Spinal cord (tissue), 10 donors: Measurements from ENCODE around the gene RCAN2. TPM values are rescaled to one million over a fixed set of nuclear protein-coding genes. Genes with fewer than 3 reads are reported as not detected.

ENCODE experiments used
- DNase-seq, 6 donors: peaks; one replicate each; pipeline versions ENCODE4 v3.0.0 to v3.0.0-alpha.2; 2013 to 2015; ENCODE audit warnings: low spot score in 6 of 6, low read depth in 4 of 6
- H3K27ac ChIP-seq: one replicate; pipeline ENCODE4 v1.5.1; 2013; ENCODE audit warnings: low read depth, low read length, control low read depth
- H3K27me3 ChIP-seq: one replicate; pipeline ENCODE4 v1.6.1; 2013; ENCODE audit warnings: low read length; ENCODE audit not compliant: control insufficient read depth, insufficient read depth
- H3K36me3 ChIP-seq: one replicate; pipeline ENCODE4 v1.6.1; 2013; ENCODE audit warnings: low read length; ENCODE audit not compliant: control insufficient read depth, insufficient read depth
- H3K4me1 ChIP-seq: one replicate; pipeline ENCODE4 v1.6.1; 2013; ENCODE audit warnings: low read length; ENCODE audit not compliant: control insufficient read depth, insufficient read depth
- H3K4me3 ChIP-seq: one replicate; pipeline ENCODE4 v1.5.1; 2013; ENCODE audit warnings: low read depth, low read length, control low read depth
- H3K9me3 ChIP-seq: one replicate; pipeline ENCODE4 v1.6.1; 2013; ENCODE audit warnings: low read length; ENCODE audit not compliant: control insufficient read depth, insufficient read depth
- WGBS: methylation state at CpG from one replicate; pipeline ENCODE4 v1.1.5; 2013; ENCODE audit warnings: missing lambda C conversion rate; ENCODE audit not compliant: insufficient coverage; 5-methylcytosine and 5-hydroxymethylcytosine counted together
- polyA plus RNA-seq, 2 donors: library from polyadenylated mRNA; unstranded; fragments of 120-200 nt; gene quantifications; one replicate each; pipeline ENCODE4 v1.2.1, GENCODE V29; 2013; ENCODE audit not compliant: insufficient read length in 2 of 2
- total RNA-seq, 2 donors: library from RNA; depleted of rRNA in 1 of 2; stranded (reverse); fragments of 120-200 nt in 1 of 2; fragments of >200 nt in 1 of 2; gene quantifications; one replicate each; pipeline versions ENCODE4 v1.2.3 to v1.2.4, GENCODE V29; 2013 to 2014
- donor health status: healthy.

The RCAN2 gene
- total and polyA plus RNA-seq, 4 donors: 16.4 to 80.3 (median 60.3) TPM

- Histone ChIP-seq H3K9me3 (no peaks in the 10 kb centered on the region), H3K27me3 (no peaks in the 10 kb centered on the region), H3K27ac (no peak overlapping the region), H3K4me3 (no peak overlapping the region), H3K36me3 (no peaks in the 10 kb centered on the region), H3K4me1 (no peaks in the 10 kb centered on the region)
- WGBS: 63% methylated on average over 1 of the region's 2 CpGs
- DNase-seq: peak in 1 of 6 donors; percentile 32
Observed at GRCh38 chr6:46276576-46277142, 214.6 kb downstream of the RCAN2 start.

GRCh38 chr6:46274502-46274901, 216.7 kb downstream of the RCAN2 start:
- no peak overlapping the region for H3K27ac ChIP-seq
- WGBS: no CpG with 5 or more reads among the region's 2 CpGs
- DNase-seq: no peak
- H3K27me3 ChIP-seq: no peaks in the 10 kb centered on the region
- H3K4me3 ChIP-seq: no peak overlapping the region
- peaks cover 6% of the 10 kb centered on the region for H3K4me1 ChIP-seq
- no peaks in the 10 kb centered on the region for H3K9me3 ChIP-seq
- H3K36me3 ChIP-seq: no peaks in the 10 kb centered on the region

- Histone ChIP-seq H3K4me1 (peaks cover 6% of the 10 kb centered on the region), H3K27me3 (no peaks in the 10 kb centered on the region), H3K36me3 (no peaks in the 10 kb centered on the region), H3K4me3 (no peak overlapping the region), H3K27ac (no peak overlapping the region), H3K9me3 (no peaks in the 10 kb centered on the region)
- no CpG with 5 or more reads among the region's 2 CpGs for WGBS
- no peak for DNase-seq
Observed at GRCh38 chr6:46273911-46274310, 217.3 kb downstream of the RCAN2 start.

GRCh38 chr6:46271728-46272127, 219.5 kb downstream of the RCAN2 start:
- Histone ChIP-seq H3K9me3 (no peaks in the 10 kb centered on the region), H3K36me3 (no peaks in the 10 kb centered on the region), H3K27me3 (no peaks in the 10 kb centered on the region), H3K4me1 (peaks cover 6% of the 10 kb centered on the region), H3K4me3 (no peak overlapping the region), H3K27ac (no peak overlapping the region)
- no peak for DNase-seq
- no CpG with 5 or more reads among the region's 3 CpGs for WGBS

GRCh38 chr6:46271107-46271506, 220.1 kb downstream of the RCAN2 start:
- Histone ChIP-seq H3K27ac (no peak overlapping the region), H3K4me3 (no peak overlapping the region), H3K36me3 (no peaks in the 10 kb centered on the region), H3K9me3 (no peaks in the 10 kb centered on the region), H3K4me1 (peaks cover 6% of the 10 kb centered on the region), H3K27me3 (no peaks in the 10 kb centered on the region)
- no peak for DNase-seq
- 84% methylated on average over 4 of the region's 4 CpGs for WGBS

GRCh38 chr6:46270336-46270735, 220.9 kb downstream of the RCAN2 start:
- Histone ChIP-seq H3K36me3 (no peaks in the 10 kb centered on the region), H3K27ac (no peak overlapping the region), H3K27me3 (no peaks in the 10 kb centered on the region), H3K4me3 (no peak overlapping the region), H3K9me3 (no peaks in the 10 kb centered on the region), H3K4me1 (peaks cover 6% of the 10 kb centered on the region)
- 89% methylated on average over 3 of the region's 7 CpGs for WGBS
- no peak for DNase-seq

- no peak overlapping the region for H3K27ac ChIP-seq
- H3K36me3 ChIP-seq: no peaks in the 10 kb centered on the region
- no peak overlapping the region for H3K4me3 ChIP-seq
- WGBS: 71% methylated on average over 2 of the region's 5 CpGs
- H3K27me3 ChIP-seq: no peaks in the 10 kb centered on the region
- no peaks in the 10 kb centered on the region for H3K9me3 ChIP-seq
- peak in 2 of 6 donors; percentile 40 for DNase-seq
- peaks cover 6% of the 10 kb centered on the region for H3K4me1 ChIP-seq
Observed at GRCh38 chr6:46269447-46270229, 221.6 kb downstream of the RCAN2 start.

- no CpG with 5 or more reads among the region's 3 CpGs for WGBS
- no peak for DNase-seq
Observed at GRCh38 chr6:46267515-46267914, 223.7 kb downstream of the RCAN2 start.

GRCh38 chr6:46265373-46265772, 225.9 kb downstream of the RCAN2 start:
- Histone ChIP-seq H3K9me3 (no peaks in the 10 kb centered on the region), H3K27me3 (no peaks in the 10 kb centered on the region), H3K27ac (no peak overlapping the region), H3K4me1 (peaks cover 6% of the 10 kb centered on the region), H3K4me3 (no peak overlapping the region), H3K36me3 (no peaks in the 10 kb centered on the region)
- WGBS: 100% methylated on average over 1 of the region's 2 CpGs
- DNase-seq: no peak

More at GRCh38 chr6:46267515-46267914, 223.7 kb downstream of the RCAN2 start:
- Histone ChIP-seq H3K27ac (no peak overlapping the region), H3K9me3 (no peaks in the 10 kb centered on the region), H3K4me1 (peaks cover 6% of the 10 kb centered on the region), H3K27me3 (no peaks in the 10 kb centered on the region), H3K36me3 (no peaks in the 10 kb centered on the region), H3K4me3 (no peak overlapping the region)

GRCh38 chr6:46263707-46264086, 227.6 kb downstream of the RCAN2 start:
- H3K36me3 ChIP-seq: no peaks in the 10 kb centered on the region
- DNase-seq: peak in 1 of 6 donors; percentile 44
- no peaks in the 10 kb centered on the region for H3K27me3 ChIP-seq
- no peak overlapping the region for H3K4me3 ChIP-seq
- no peaks in the 10 kb centered on the region for H3K4me1 ChIP-seq
- H3K9me3 ChIP-seq: no peaks in the 10 kb centered on the region
- WGBS: no CpG with 5 or more reads among the region's 1 CpG
- H3K27ac ChIP-seq: no peak overlapping the region
